ENCODE results near the gene KRTAP20-1.

Gene KRTAP20-1

GRCh38 chr21:30616125-30616524 lies at the start of gene KRTAP20-1:
KRTAP20-1 (plus strand) TSS chr21:30616425; CDS start chr21:30616455, 30 bp downstream.
- H3K36me3 ChIP-seq (ENCODE audit: insufficient read depth, low read length): no peaks in the 10 kb centered on the region
- no peaks in the 10 kb centered on the region for H3K27me3 ChIP-seq (ENCODE audit: control insufficient read depth in 1 of 2, insufficient read depth in 2 of 2, low read length in 2 of 2)
- H3K9me3 ChIP-seq (ENCODE audit: low read length): no peaks in the 10 kb centered on the region
- H3K4me3 ChIP-seq (ENCODE audit: low read depth in 1 of 2, low read length in 2 of 2): no peak within 1 kb of the TSS
- no peak within 1 kb of the TSS for H3K9ac ChIP-seq (ENCODE audit: low read length)
- H3K27ac ChIP-seq (ENCODE audit: low read depth, low read length): no peak within 1 kb of the TSS
- H3K4me1 ChIP-seq (ENCODE audit: insufficient read depth, low read length): no peaks in the 10 kb centered on the region

GRCh38 chr21:30567617-30568016 lies 48.6 kb upstream of the KRTAP20-1 start:
- Histone ChIP-seq H3K9me3 (ENCODE audit: low read length) (no peaks in the 10 kb centered on the region), H3K27me3 (ENCODE audit: control insufficient read depth in 1 of 2, insufficient read depth in 2 of 2, low read length in 2 of 2) (no peaks in the 10 kb centered on the region), H3K27ac (ENCODE audit: low read depth, low read length) (no peak overlapping the region), H3K4me1 (ENCODE audit: insufficient read depth, low read length) (no peaks in the 10 kb centered on the region), H3K4me3 (ENCODE audit: low read depth in 1 of 2, low read length in 2 of 2) (no peak overlapping the region), H3K9ac (ENCODE audit: low read length) (no peak overlapping the region), H3K36me3 (ENCODE audit: insufficient read depth, low read length) (no peaks in the 10 kb centered on the region)

GRCh38 chr21:30577766-30578165 lies 38.5 kb upstream of the KRTAP20-1 start:
- Histone ChIP-seq H3K4me1 (ENCODE audit: insufficient read depth, low read length) (no peaks in the 10 kb centered on the region), H3K4me3 (ENCODE audit: low read depth in 1 of 2, low read length in 2 of 2) (no peak overlapping the region), H3K9ac (ENCODE audit: low read length) (no peak overlapping the region), H3K9me3 (ENCODE audit: low read length) (no peaks in the 10 kb centered on the region), H3K27me3 (ENCODE audit: control insufficient read depth in 1 of 2, insufficient read depth in 2 of 2, low read length in 2 of 2) (no peaks in the 10 kb centered on the region), H3K27ac (ENCODE audit: low read depth, low read length) (no peak overlapping the region), H3K36me3 (ENCODE audit: insufficient read depth, low read length) (no peaks in the 10 kb centered on the region)

GRCh38 chr21:30579346-30579745 lies 36.9 kb upstream of the KRTAP20-1 start:
- H3K4me3 ChIP-seq (ENCODE audit: low read depth in 1 of 2, low read length in 2 of 2): no peak overlapping the region
- H3K4me1 ChIP-seq (ENCODE audit: insufficient read depth, low read length): no peaks in the 10 kb centered on the region
- no peaks in the 10 kb centered on the region for H3K36me3 ChIP-seq (ENCODE audit: insufficient read depth, low read length)
- H3K27ac ChIP-seq (ENCODE audit: low read depth, low read length): no peak overlapping the region
- no peak overlapping the region for H3K9ac ChIP-seq (ENCODE audit: low read length)
- H3K27me3 ChIP-seq (ENCODE audit: control insufficient read depth in 1 of 2, insufficient read depth in 2 of 2, low read length in 2 of 2): no peaks in the 10 kb centered on the region
- no peaks in the 10 kb centered on the region for H3K9me3 ChIP-seq (ENCODE audit: low read length)

GRCh38 chr21:30580132-30580531 lies 36.1 kb upstream of the KRTAP20-1 start:
- Histone ChIP-seq H3K27me3 (ENCODE audit: control insufficient read depth in 1 of 2, insufficient read depth in 2 of 2, low read length in 2 of 2) (no peaks in the 10 kb centered on the region), H3K4me3 (ENCODE audit: low read depth in 1 of 2, low read length in 2 of 2) (no peak overlapping the region), H3K9ac (ENCODE audit: low read length) (no peak overlapping the region), H3K4me1 (ENCODE audit: insufficient read depth, low read length) (no peaks in the 10 kb centered on the region), H3K36me3 (ENCODE audit: insufficient read depth, low read length) (no peaks in the 10 kb centered on the region), H3K27ac (ENCODE audit: low read depth, low read length) (no peak overlapping the region), H3K9me3 (ENCODE audit: low read length) (no peaks in the 10 kb centered on the region)

GRCh38 chr21:30582870-30583269 lies 33.4 kb upstream of the KRTAP20-1 start:
- H3K4me3 ChIP-seq (ENCODE audit: low read depth in 1 of 2, low read length in 2 of 2): no peak overlapping the region
- H3K9ac ChIP-seq (ENCODE audit: low read length): no peak overlapping the region
- no peaks in the 10 kb centered on the region for H3K36me3 ChIP-seq (ENCODE audit: insufficient read depth, low read length)
- no peaks in the 10 kb centered on the region for H3K4me1 ChIP-seq (ENCODE audit: insufficient read depth, low read length)
- H3K9me3 ChIP-seq (ENCODE audit: low read length): no peaks in the 10 kb centered on the region
- H3K27ac ChIP-seq (ENCODE audit: low read depth, low read length): no peak overlapping the region
- no peaks in the 10 kb centered on the region for H3K27me3 ChIP-seq (ENCODE audit: control insufficient read depth in 1 of 2, insufficient read depth in 2 of 2, low read length in 2 of 2)

- Histone ChIP-seq H3K27ac (ENCODE audit: low read depth, low read length) (no peak within 1 kb of the TSS), H3K9ac (ENCODE audit: low read length) (no peak within 1 kb of the TSS), H3K9me3 (ENCODE audit: low read length) (no peaks in the 10 kb centered on the region), H3K36me3 (ENCODE audit: insufficient read depth, low read length) (no peaks in the 10 kb centered on the region), H3K4me1 (ENCODE audit: insufficient read depth, low read length) (no peaks in the 10 kb centered on the region), H3K27me3 (ENCODE audit: control insufficient read depth in 1 of 2, insufficient read depth in 2 of 2, low read length in 2 of 2) (no peaks in the 10 kb centered on the region), H3K4me3 (ENCODE audit: low read depth in 1 of 2, low read length in 2 of 2) (no peak within 1 kb of the TSS)
These were observed 25.9 kb upstream of the KRTAP20-1 start, which contains the start of gene KRTAP22-2 for GRCh38 chr21:30590297-30590696. KRTAP22-2 (minus strand) TSS chr21:30590397.

- H3K4me3 ChIP-seq (ENCODE audit: low read depth in 1 of 2, low read length in 2 of 2): no peak within 1 kb of the TSS
- no peaks in the 10 kb centered on the region for H3K9me3 ChIP-seq (ENCODE audit: low read length)
- no peaks in the 10 kb centered on the region for H3K27me3 ChIP-seq (ENCODE audit: control insufficient read depth in 1 of 2, insufficient read depth in 2 of 2, low read length in 2 of 2)
- no peaks in the 10 kb centered on the region for H3K4me1 ChIP-seq (ENCODE audit: insufficient read depth, low read length)
- no peak within 1 kb of the TSS for H3K9ac ChIP-seq (ENCODE audit: low read length)
- H3K27ac ChIP-seq (ENCODE audit: low read depth, low read length): no peak within 1 kb of the TSS
- H3K36me3 ChIP-seq (ENCODE audit: insufficient read depth, low read length): no peaks in the 10 kb centered on the region
These were observed 24.1 kb upstream of the KRTAP20-1 start, which contains the start of gene KRTAP6-3 for GRCh38 chr21:30592140-30592539. KRTAP6-3 (plus strand) TSS chr21:30592440; CDS start chr21:30592446, 6 bp downstream.

GRCh38 chr21:30598802-30599201 lies 17.4 kb upstream of the KRTAP20-1 start, which contains the start of gene KRTAP6-2:
KRTAP6-2 (minus strand) TSS chr21:30598902; CDS start chr21:30598874, 28 bp downstream.
- H3K9ac ChIP-seq (ENCODE audit: low read length): no peak within 1 kb of the TSS
- no peak within 1 kb of the TSS for H3K27ac ChIP-seq (ENCODE audit: low read depth, low read length)
- H3K4me3 ChIP-seq (ENCODE audit: low read depth in 1 of 2, low read length in 2 of 2): no peak within 1 kb of the TSS
- H3K9me3 ChIP-seq (ENCODE audit: low read length): no peaks in the 10 kb centered on the region
- H3K4me1 ChIP-seq (ENCODE audit: insufficient read depth, low read length): no peaks in the 10 kb centered on the region
- H3K27me3 ChIP-seq (ENCODE audit: control insufficient read depth in 1 of 2, insufficient read depth in 2 of 2, low read length in 2 of 2): no peaks in the 10 kb centered on the region
- no peaks in the 10 kb centered on the region for H3K36me3 ChIP-seq (ENCODE audit: insufficient read depth, low read length)

GRCh38 chr21:30600787-30601186 lies 15.4 kb upstream of the KRTAP20-1 start, which contains the start of gene KRTAP22-1:
KRTAP22-1 (plus strand) TSS chr21:30601087.
- H3K27ac ChIP-seq (ENCODE audit: low read depth, low read length): no peak within 1 kb of the TSS
- H3K27me3 ChIP-seq (ENCODE audit: control insufficient read depth in 1 of 2, insufficient read depth in 2 of 2, low read length in 2 of 2): no peaks in the 10 kb centered on the region
- H3K4me3 ChIP-seq (ENCODE audit: low read depth in 1 of 2, low read length in 2 of 2): no peak within 1 kb of the TSS
- no peaks in the 10 kb centered on the region for H3K9me3 ChIP-seq (ENCODE audit: low read length)
- H3K9ac ChIP-seq (ENCODE audit: low read length): no peak within 1 kb of the TSS
- no peaks in the 10 kb centered on the region for H3K36me3 ChIP-seq (ENCODE audit: insufficient read depth, low read length)
- H3K4me1 ChIP-seq (ENCODE audit: insufficient read depth, low read length): no peaks in the 10 kb centered on the region

GRCh38 chr21:30605968-30606367 lies 10.3 kb upstream of the KRTAP20-1 start:
- no peaks in the 10 kb centered on the region for H3K9me3 ChIP-seq (ENCODE audit: low read length)
- no peaks in the 10 kb centered on the region for H3K36me3 ChIP-seq (ENCODE audit: insufficient read depth, low read length)
- no peak overlapping the region for H3K4me3 ChIP-seq (ENCODE audit: low read depth in 1 of 2, low read length in 2 of 2)
- H3K4me1 ChIP-seq (ENCODE audit: insufficient read depth, low read length): no peaks in the 10 kb centered on the region
- no peaks in the 10 kb centered on the region for H3K27me3 ChIP-seq (ENCODE audit: control insufficient read depth in 1 of 2, insufficient read depth in 2 of 2, low read length in 2 of 2)
- no peak overlapping the region for H3K9ac ChIP-seq (ENCODE audit: low read length)
- no peak overlapping the region for H3K27ac ChIP-seq (ENCODE audit: low read depth, low read length)

GRCh38 chr21:30612132-30612531 lies 4.1 kb upstream of the KRTAP20-1 start:
- no peaks in the 10 kb centered on the region for H3K27me3 ChIP-seq (ENCODE audit: control insufficient read depth in 1 of 2, insufficient read depth in 2 of 2, low read length in 2 of 2)
- no peaks in the 10 kb centered on the region for H3K9me3 ChIP-seq (ENCODE audit: low read length)
- no peaks in the 10 kb centered on the region for H3K4me1 ChIP-seq (ENCODE audit: insufficient read depth, low read length)
- no peak overlapping the region for H3K9ac ChIP-seq (ENCODE audit: low read length)
- H3K4me3 ChIP-seq (ENCODE audit: low read depth in 1 of 2, low read length in 2 of 2): no peak overlapping the region
- no peaks in the 10 kb centered on the region for H3K36me3 ChIP-seq (ENCODE audit: insufficient read depth, low read length)
- no peak overlapping the region for H3K27ac ChIP-seq (ENCODE audit: low read depth, low read length)

Measured in muscle layer of colon (tissue), 2 donors.